GM19452 (cell line): Measurements from ENCODE around the gene ATG12.
"Not testable (repeated sequence)": the region's sequence is repeated elsewhere in the genome, so short reads cannot be mapped to it uniquely, and the experiment has no call there.

ENCODE experiments used
- ATAC-seq: cut with Tn5 transposase; IDR thresholded peaks from one replicate; pipeline ENCODE4 v1.9.1; 2021; ENCODE audit not compliant: unreplicated experiment

ATG12 gene

DNA sequence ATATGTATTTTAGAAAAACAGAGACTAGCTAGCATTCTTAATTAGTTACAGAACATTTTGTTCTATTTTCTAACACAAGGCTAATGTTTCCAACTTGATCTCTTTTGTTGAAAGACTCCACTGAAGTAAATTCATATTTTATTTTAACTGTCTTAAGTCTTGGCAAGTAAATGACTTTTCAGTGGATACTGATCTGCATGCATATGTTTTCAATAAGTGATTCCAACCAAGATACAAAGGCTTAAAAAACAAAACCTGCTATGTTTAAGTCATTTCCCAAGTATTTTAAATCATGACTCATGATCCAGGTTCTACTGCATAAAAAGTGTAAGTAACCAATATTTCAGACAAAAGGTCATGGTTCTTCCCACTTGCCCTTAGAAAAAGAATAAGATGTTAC lies 30.6 kb downstream of the ATG12 start:
- no peak for ATAC-seq

DNA sequence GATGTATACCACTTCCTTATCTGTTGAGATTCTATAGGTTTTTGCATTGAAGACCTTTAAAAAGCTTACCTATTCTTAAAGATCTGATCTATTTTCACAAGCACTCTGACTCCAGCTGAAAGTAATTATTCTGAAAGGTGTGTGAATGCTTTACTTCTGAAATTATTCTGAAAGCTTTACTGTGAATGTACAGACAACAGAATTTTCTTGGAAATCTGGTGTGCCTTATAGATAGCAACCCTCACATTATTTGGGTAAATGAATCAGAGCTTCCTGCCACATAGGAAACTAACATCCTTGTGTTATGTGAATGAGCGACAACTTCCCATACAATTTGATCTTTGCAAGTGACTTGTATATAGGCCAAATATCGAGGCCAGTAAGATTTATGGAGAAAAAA lies 31.4 kb downstream of the ATG12 start:
- ATAC-seq: no peak

GRCh38 chr5:115808066-115808465 lies 33.3 kb downstream of the ATG12 start:
- not testable (repeated sequence) for ATAC-seq

DNA sequence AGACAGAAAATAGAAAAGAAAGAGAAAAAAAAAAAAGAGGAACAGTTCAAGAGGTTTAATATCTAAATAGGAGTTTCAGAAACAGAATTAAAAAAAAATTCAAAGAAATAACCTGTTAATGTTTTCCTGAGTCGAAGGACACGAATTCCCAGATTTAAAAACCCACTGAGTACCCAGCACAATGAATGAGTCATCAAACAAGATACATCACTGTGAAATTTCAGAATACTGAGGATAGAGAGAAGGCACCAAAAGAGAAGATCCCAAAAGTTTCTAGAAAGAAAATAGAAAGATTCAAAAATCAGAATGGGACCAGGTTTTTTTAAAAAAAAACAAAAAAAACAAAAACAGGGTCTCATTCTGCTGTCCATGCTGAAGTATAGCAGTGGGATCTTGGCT lies 33.7 kb downstream of the ATG12 start:
- no peak for ATAC-seq

DNA sequence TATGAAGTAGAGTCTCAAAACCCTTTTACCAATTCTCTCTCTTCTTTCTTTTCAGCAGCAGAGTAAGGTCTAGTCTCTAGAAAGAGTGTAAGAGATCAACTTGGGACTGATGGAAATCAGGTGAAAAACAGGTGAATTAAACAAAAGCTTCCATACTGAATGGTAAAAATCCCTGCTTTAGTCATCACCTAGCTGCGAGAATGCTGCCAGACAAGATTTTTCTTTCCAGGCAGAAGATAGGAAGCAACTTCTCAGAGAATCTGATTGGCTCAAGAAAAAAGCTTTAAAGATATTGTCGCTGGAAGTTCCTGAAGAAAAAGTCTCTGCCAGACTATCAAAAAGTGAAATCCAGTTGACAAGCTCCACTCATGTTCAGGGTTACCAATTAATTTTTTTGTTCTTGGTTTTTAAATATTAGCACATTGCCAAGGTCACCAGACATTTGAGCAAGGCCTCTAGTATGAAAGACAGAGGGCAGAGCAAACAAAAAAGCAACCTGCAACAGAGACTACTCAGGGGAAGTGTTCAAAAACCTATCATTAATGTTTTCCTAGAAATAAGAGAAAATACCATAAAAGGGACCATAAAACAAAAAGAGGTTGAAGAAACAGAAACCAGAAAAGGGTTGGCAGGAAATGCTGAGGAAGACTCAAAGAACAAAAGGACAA lies 34.2 kb downstream of the ATG12 start:
- no peak for ATAC-seq

- no peak for ATAC-seq
Measured at GRCh38 chr5:115801984-115802383, 39.4 kb downstream of the ATG12 start.

- no peak for ATAC-seq
Measured at GRCh38 chr5:115801152-115801551, 40.2 kb downstream of the ATG12 start.

- ATAC-seq: no peak
Measured at GRCh38 chr5:115800108-115800507, 41.3 kb downstream of the ATG12 start.

DNA sequence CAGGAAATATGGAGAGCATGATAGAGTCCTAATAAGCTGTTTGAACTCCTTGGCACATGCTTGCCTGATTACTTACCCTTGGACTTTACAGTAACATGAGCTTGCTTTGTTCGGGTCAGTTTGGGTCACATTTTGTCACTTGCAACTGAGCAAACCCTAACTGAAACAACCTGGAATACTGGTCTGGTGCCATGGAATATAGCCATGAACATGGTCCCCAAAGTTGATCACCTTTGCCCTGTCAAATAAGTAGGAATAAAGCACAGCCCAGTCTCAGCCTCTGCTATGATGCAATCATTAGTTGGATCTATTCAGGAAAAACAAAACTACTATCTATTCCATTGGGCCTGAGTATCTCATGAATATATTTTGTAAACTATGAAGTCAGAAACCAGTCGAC lies 43.1 kb downstream of the ATG12 start:
- ATAC-seq: no peak

- ATAC-seq: no peak
Measured at GRCh38 chr5:115796656-115797055, 44.7 kb downstream of the ATG12 start.

DNA sequence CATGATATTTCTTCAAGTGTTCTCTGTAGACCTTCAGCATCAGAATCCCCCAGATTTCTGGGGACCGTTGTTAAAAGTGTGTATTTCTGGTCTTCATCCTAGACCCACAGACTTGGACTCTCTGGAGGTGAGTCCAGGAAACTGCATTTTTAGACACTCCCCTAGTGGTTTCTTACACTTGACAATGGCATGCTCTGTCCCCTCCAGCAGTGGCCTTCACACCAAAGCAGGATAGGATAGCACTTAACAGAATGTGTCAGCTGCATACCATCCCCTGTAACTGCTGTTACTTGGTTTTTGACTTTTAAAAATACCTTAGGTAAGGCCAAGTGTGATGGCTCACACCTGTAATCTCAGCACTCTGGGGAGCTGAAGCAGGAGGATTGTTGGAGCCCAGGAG lies 45.7 kb downstream of the ATG12 start:
- no peak for ATAC-seq

DNA sequence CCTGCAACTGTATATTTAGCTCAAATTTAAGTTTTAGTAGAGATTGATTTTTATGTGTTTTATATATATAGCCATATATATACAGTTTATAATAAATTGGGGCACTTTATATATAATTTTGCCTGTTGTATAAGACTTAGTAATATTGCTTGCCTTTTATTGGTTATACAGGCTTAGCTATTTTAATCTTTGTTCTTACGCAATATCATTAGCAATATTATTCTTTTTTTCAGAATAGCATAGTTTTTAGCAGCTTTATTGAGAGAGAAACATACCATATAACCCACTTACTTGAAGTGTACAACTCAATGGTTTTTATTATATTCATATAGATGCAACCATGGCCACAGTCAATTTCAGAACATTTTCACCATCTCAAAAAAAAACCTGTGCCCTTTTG lies 52.9 kb downstream of the ATG12 start:
- ATAC-seq: no peak

- ATAC-seq: no peak
Measured at GRCh38 chr5:115787426-115787825, 53.9 kb downstream of the ATG12 start.

- ATAC-seq: no peak
Measured at GRCh38 chr5:115785381-115786065, 55.8 kb downstream of the ATG12 start.

- no peak for ATAC-seq
Measured at GRCh38 chr5:115778417-115778816, 62.9 kb downstream of the ATG12 start.
